Activated CD8-positive, alpha-beta memory T cell treated with anti-CD3 and anti-CD28 coated beads for 4 hours (primary cell): ENCODE measurements around the gene SCO2.

ENCODE experiments used
- DNase-seq, 2 donors: peaks; one replicate each; pipeline ENCODE4 v3.0.0-alpha.2; 2020; ENCODE audit warnings: low read depth in 2 of 2

The SCO2 gene

GRCh38 chr22:50476868-50477267 is 48.5 kb downstream of the SCO2 start:
- no peak for DNase-seq

GRCh38 chr22:50475652-50476002 is 49.8 kb downstream of the SCO2 start:
- DNase-seq = no peak

DNA sequence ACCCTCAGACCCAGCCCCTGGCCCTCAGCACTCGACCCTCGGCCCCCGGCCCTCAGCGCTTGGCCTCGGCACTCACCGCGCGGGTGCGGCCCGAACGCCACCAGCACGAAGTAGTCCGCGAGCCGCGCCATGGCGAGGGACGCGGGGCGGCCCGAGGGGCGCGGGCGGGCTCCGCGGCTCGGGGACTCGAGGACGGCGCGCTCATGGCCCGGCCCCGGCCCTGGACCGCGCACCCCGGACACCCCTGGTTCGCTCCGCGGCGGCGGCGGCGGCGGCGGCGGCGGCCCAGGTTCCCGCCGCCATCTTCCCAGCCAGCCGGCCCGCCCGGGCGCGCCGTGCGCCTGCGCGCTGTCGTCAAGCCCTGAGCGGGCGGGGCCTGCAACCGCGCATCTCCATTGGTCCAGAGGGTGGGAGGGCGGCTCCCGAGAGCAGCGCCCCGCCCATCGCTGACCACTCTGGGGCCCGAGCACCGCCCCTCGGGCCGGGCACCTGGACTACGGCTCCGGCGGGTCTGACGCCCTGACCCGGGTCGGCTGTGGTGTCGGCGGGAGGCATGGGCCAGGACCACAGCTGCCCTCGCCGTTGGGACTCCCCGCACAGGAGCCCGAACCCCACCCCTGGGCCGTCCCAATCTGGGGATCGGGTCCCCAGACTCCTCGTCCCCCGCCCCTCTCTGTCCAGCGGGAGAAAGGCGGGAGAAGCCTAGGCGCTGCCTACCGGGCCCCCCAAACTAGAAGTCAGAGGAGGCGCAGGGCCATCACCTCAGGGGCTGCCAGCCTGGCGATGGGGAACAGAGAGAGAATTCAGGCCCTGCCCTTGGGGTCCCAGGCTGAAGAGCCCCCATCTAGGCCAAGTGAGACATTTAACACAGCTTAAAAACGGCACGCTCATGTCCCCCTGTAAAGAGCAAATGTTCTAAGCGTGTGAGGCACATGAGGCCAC is 50.4 kb downstream of the SCO2 start, which contains the start of gene SBF1:
TSS of gene SBF1 (minus strand) at position 326 of the 942 bp plus-strand sequence. CDS start at position 131, 195 bp downstream.
- peak; percentile 73 to 79 for DNase-seq

GRCh38 chr22:50473855-50474671 is 51.3 kb downstream of the SCO2 start:
- no peak for DNase-seq
